Measurements from ENCODE around the gene FAM114A1.

Gene FAM114A1

GRCh38 chr4:38867478-38868058, at the start of gene FAM114A1:
TSS of gene FAM114A1 (plus strand) at chr4:38867806. CDS start at chr4:38878079, 10,273 bp downstream.
- no peak for DNase-seq (ENCODE audit: low read depth in 2 of 2)

- DNase-seq (ENCODE audit: low read depth in 2 of 2): no peak
Observed at GRCh38 chr4:38818441-38818976, 49.1 kb upstream of the FAM114A1 start.

GRCh38 chr4:38819569-38819968, 48.0 kb upstream of the FAM114A1 start:
- DNase-seq (ENCODE audit: low read depth in 2 of 2): no peak

GRCh38 chr4:38820329-38821061, 47.1 kb upstream of the FAM114A1 start:
- DNase-seq (ENCODE audit: low read depth in 2 of 2): no peak

GRCh38 chr4:38821739-38822138, 45.9 kb upstream of the FAM114A1 start:
- no peak for DNase-seq (ENCODE audit: low read depth in 2 of 2)

GRCh38 chr4:38822748-38823303, 44.8 kb upstream of the FAM114A1 start:
- no peak for DNase-seq (ENCODE audit: low read depth in 2 of 2)

- DNase-seq (ENCODE audit: low read depth in 2 of 2): no peak
Observed at GRCh38 chr4:38823766-38824165, 43.8 kb upstream of the FAM114A1 start.

GRCh38 chr4:38829237-38829636, 38.4 kb upstream of the FAM114A1 start:
- no peak for DNase-seq (ENCODE audit: low read depth in 2 of 2)

GRCh38 chr4:38831653-38832052, 36.0 kb upstream of the FAM114A1 start:
- DNase-seq (ENCODE audit: low read depth in 2 of 2): no peak

- no peak for DNase-seq (ENCODE audit: low read depth in 2 of 2)
Observed at GRCh38 chr4:38832206-38832605, 35.4 kb upstream of the FAM114A1 start.

- no peak for DNase-seq (ENCODE audit: low read depth in 2 of 2)
Observed at GRCh38 chr4:38832624-38833528, 34.7 kb upstream of the FAM114A1 start.

- no peak for DNase-seq (ENCODE audit: low read depth in 2 of 2)
Observed at GRCh38 chr4:38834570-38834969, 33.0 kb upstream of the FAM114A1 start.

- DNase-seq (ENCODE audit: low read depth in 2 of 2): no peak
Observed at GRCh38 chr4:38837334-38837733, 30.3 kb upstream of the FAM114A1 start.

- DNase-seq (ENCODE audit: low read depth in 2 of 2): no peak
Observed at GRCh38 chr4:38837849-38838248, 29.8 kb upstream of the FAM114A1 start.

- DNase-seq (ENCODE audit: low read depth in 2 of 2): no peak
Observed at GRCh38 chr4:38842994-38843393, 24.6 kb upstream of the FAM114A1 start.

GRCh38 chr4:38846015-38846414, 21.6 kb upstream of the FAM114A1 start:
- DNase-seq (ENCODE audit: low read depth in 2 of 2): no peak

GRCh38 chr4:38855466-38855865, 12.1 kb upstream of the FAM114A1 start:
- DNase-seq (ENCODE audit: low read depth in 2 of 2): no peak

- no peak for DNase-seq (ENCODE audit: low read depth in 2 of 2)
Observed at GRCh38 chr4:38856046-38856445, 11.6 kb upstream of the FAM114A1 start.

- peak; percentile 25 to 27 for DNase-seq (ENCODE audit: low read depth in 2 of 2)
Observed at GRCh38 chr4:38856524-38857337, 10.9 kb upstream of the FAM114A1 start, which contains the start of gene TLR6. TSS of gene TLR6 (minus strand) at chr4:38856817. CDS start at chr4:38829473, 27,344 bp downstream.

GRCh38 chr4:38857354-38858096, 10.1 kb upstream of the FAM114A1 start:
- DNase-seq (ENCODE audit: low read depth in 2 of 2): no peak
